ENCODE results near the gene TMEM44. TPM values are rescaled to one million over a fixed set of nuclear protein-coding genes. Genes with fewer than 3 reads are reported as not detected.

TMEM44 gene
- total RNA-seq = 1 to 10 TPM; 3.0 to 5.4 (median 3.1) TPM

DNA sequence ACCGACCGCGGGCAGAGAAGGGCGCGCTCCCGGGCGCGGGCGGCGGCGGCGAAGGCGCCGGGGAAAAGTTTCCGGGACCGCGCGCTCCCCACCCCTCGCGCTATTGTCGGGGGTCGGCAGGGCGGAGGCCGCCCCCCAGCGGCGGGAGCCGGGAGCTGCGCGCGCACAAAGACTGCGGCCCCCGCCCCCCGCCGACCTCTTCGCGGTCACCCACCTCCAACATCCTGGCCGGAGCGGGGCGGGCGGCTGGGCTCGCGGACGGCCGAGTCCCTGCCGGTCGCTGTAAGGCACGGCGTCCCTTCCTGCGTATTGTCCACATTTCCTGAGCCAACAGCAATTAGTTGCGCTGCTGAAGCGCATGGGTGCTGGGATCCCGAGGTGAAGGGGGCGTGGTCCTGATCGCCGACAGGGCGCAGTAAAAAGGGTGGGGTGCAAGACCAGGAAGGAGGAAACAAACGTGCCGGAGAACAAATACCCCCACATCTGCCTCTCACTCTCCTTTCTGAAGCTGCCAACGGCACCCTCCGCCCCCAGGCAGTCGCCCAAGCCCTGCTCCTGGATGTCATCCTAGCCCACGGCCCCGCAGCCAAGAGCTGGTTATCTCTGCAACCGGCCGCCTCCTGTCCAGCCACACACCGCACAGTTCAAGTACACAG is at the start of gene TMEM44:
TMEM44 (minus strand) TSS at position 71 of the 656 bp plus-strand sequence. CDS start 204 bp downstream, outside the sequence.
- intact Hi-C loops (cut with DNase I; ENCODE audit: low total_unique reads) = no loop called here
- in situ Hi-C loops (cut with MboI; ENCODE audit: low sequenced_read_pairs in 4 of 4) = no loop called here

GRCh38 chr3:194682694-194683310 is 49.6 kb upstream of the TMEM44 start:
- H3K4me3 ChIP-seq = no peak overlapping the region
- ATAC-seq = peak; percentile 74 to 81
- no peaks in the 10 kb centered on the region for H3K9me3 ChIP-seq
- no peaks in the 10 kb centered on the region for H3K27me3 ChIP-seq
- peaks cover 24 to 29% of the 10 kb centered on the region in 2 donors for H3K4me1 ChIP-seq
- intact Hi-C loops (cut with DNase I; ENCODE audit: low total_unique reads) = loop anchor here (1.0 to 10.0 kb wide), 4 partner anchors 272 to 762 kb away; partner anchors contain the start of gene ACAP2
- H3K27ac ChIP-seq = peak overlapping the region; percentile 41 to 65 (median 50)
- DNase-seq = peak; percentile 45 to 63
- TF ChIP-seq CTCF (IDR thresholded peaks at IDR 0.05 in 4 of 5, conservative IDR thresholded peaks at IDR 0.05 in 1 of 5) (peak; percentile 80 to 89 (median 85)), POLR2A (IDR thresholded peaks at IDR 0.05) (no peak)
- in situ Hi-C loops (cut with MboI; ENCODE audit: low sequenced_read_pairs in 4 of 4) = loop anchor here (5.0 to 25.0 kb wide), 7 partner anchors 172 to 854 kb away; partner anchors contain the start of gene PPP1R2 (in 2 of the 4)
- no peaks in the 10 kb centered on the region for H3K36me3 ChIP-seq

More for the DNA sequence above, at the start of gene TMEM44:
- peak within 1 kb of the TSS; percentile 55 to 63 (median 56) for H3K4me3 ChIP-seq
- no peaks in the 10 kb centered on the region for H3K36me3 ChIP-seq
- H3K4me1 ChIP-seq = no peaks in the 10 kb centered on the region
- H3K27ac ChIP-seq = peak within 1 kb of the TSS; percentile 38 to 78 (median 57)
- ATAC-seq = peak; percentile 82 to 83
- no peaks in the 10 kb centered on the region for H3K9me3 ChIP-seq
- no peaks in the 10 kb centered on the region for H3K27me3 ChIP-seq
- TF ChIP-seq POLR2A (IDR thresholded peaks at IDR 0.05) = peak in 1 of 2 donors; percentile 45
- peak; percentile 36 to 71 (median 59) for TF ChIP-seq CTCF (IDR thresholded peaks at IDR 0.05 in 4 of 5, conservative IDR thresholded peaks at IDR 0.05 in 1 of 5)
- peak; percentile 24 to 28 for DNase-seq

DNA sequence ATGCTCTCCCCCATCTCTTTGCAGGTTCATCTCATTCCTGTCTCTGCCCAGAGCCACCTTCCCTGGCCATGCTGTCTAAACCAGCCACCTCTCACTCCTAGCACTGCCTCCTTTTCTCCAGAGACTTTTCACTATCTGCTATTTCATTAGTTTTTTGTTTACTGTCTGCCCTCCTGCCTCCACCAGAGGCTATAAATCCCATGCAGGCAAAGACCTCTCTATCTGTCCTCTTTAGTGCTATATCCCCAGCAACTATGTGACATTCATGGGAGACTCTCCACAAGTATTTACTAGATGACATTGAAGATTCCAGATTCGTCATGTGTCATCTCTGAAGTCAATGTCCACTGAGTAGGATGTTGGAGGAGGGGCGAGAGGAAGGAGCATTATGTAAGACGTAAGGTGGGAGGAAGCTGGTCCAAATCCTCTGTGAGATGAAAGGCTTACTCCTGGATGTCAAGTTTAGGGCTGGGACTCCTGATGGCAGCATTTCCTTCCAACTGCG is 49.0 kb upstream of the TMEM44 start:
- peak overlapping the region in 2 of 4 donors; percentile 45 to 65 for H3K27ac ChIP-seq
- H3K4me1 ChIP-seq = peaks cover 21 to 25% of the 10 kb centered on the region in 2 donors
- ATAC-seq = no peak
- TF ChIP-seq CTCF (IDR thresholded peaks at IDR 0.05 in 4 of 5, conservative IDR thresholded peaks at IDR 0.05 in 1 of 5) (no peak), POLR2A (IDR thresholded peaks at IDR 0.05) (no peak)
- intact Hi-C loops (cut with DNase I; ENCODE audit: low total_unique reads) = loop anchor here (1.0 to 10.0 kb wide), 4 partner anchors 273 to 763 kb away; partner anchors contain the start of gene ACAP2
- H3K27me3 ChIP-seq = no peaks in the 10 kb centered on the region
- H3K4me3 ChIP-seq = no peak overlapping the region
- no peaks in the 10 kb centered on the region for H3K36me3 ChIP-seq
- DNase-seq = no peak
- in situ Hi-C loops (cut with MboI; ENCODE audit: low sequenced_read_pairs in 4 of 4) = loop anchor here (5.0 to 25.0 kb wide), 7 partner anchors 173 to 855 kb away; partner anchors contain the start of gene PPP1R2 (in 2 of the 4)
- H3K9me3 ChIP-seq = no peaks in the 10 kb centered on the region

DNA sequence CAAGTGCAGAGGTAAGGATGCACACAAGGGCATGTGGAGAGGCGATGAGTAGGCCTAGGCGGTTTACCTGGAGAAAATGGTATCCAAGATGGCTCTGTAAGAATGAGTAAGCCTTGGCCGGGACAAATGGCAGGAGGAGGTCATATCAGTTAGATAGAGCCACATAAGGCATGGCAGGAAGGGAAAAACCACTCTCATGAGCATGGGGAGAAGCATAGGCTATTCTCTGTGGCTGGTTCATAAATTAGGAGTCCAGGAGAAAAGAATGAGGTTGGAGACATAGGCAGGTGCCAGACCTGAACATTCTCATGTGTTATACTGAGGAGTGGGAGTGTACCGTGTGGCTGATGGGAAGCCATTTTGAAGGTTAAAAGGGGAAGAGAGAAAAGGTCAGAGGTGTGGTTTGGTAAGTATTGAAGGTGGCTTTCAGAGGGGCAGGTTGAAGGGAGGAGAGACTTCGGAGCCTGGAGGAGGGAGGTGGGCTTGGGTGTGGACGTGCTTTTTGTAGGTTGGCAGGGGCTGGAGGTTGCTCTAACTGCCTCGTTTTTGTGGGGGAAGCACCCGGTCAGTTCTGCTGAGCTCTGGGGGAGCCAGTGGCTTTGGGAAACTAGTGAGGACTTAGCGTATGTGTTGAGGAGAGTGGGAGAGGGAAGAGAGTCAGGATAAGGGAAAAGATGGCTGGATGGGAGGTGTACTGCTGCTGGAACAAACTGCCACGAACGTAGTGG is 47.8 kb upstream of the TMEM44 start:
- Histone ChIP-seq H3K4me3 (no peak overlapping the region), H3K27me3 (no peaks in the 10 kb centered on the region), H3K36me3 (no peaks in the 10 kb centered on the region), H3K9me3 (no peaks in the 10 kb centered on the region), H3K27ac (no peak overlapping the region), H3K4me1 (peaks cover 11 to 16% of the 10 kb centered on the region in 2 donors)
- DNase-seq = no peak
- in situ Hi-C loops (cut with MboI; ENCODE audit: low sequenced_read_pairs in 4 of 4) (loop anchor here (5.0 to 25.0 kb wide), 7 partner anchors 174 to 856 kb away; partner anchors contain the start of gene PPP1R2 (in 2 of the 4)), intact Hi-C loops (cut with DNase I; ENCODE audit: low total_unique reads) (loop anchor here (5.0 to 10.0 kb wide), 3 partner anchors 274 to 764 kb away; partner anchors contain the start of gene ACAP2)
- no peak for ATAC-seq
- no peak for TF ChIP-seq CTCF (IDR thresholded peaks at IDR 0.05 in 4 of 5, conservative IDR thresholded peaks at IDR 0.05 in 1 of 5)
- TF ChIP-seq POLR2A (IDR thresholded peaks at IDR 0.05) = no peak
